GM19240 (cell line): ENCODE data around the gene BARHL2.

Source experiments
- DNase-seq: peaks from one replicate; pipeline ENCODE4 v3.0.0; 2011; ENCODE audit warnings: low spot score; ENCODE audit not compliant: insufficient read length

Gene BARHL2

GRCh38 chr1:90724926-90725656, 8.0 kb upstream of the BARHL2 start:
- DNase-seq, result no peak

GRCh38 chr1:90724361-90724760, 7.3 kb upstream of the BARHL2 start:
- DNase-seq, result no peak

GRCh38 chr1:90723590-90724108, 6.5 kb upstream of the BARHL2 start:
- DNase-seq, result no peak

GRCh38 chr1:90722874-90723589, 5.9 kb upstream of the BARHL2 start:
- no peak for DNase-seq

- DNase-seq, result peak; percentile 71
Measured at GRCh38 chr1:90721210-90722194, 4.4 kb upstream of the BARHL2 start.

- DNase-seq, result no peak
Measured at GRCh38 chr1:90720145-90720636, 3.1 kb upstream of the BARHL2 start.

GRCh38 chr1:90719330-90720144, 2.4 kb upstream of the BARHL2 start:
- DNase-seq, result no peak

- no peak for DNase-seq
Measured at GRCh38 chr1:90718411-90719329, 1.6 kb upstream of the BARHL2 start.

- DNase-seq, result no peak
Measured at GRCh38 chr1:90717665-90718410, 736 bp upstream of the BARHL2 start.

- no peak for DNase-seq
Measured at GRCh38 chr1:90717356-90717664, 208 bp upstream of the BARHL2 start.

GRCh38 chr1:90716243-90716551, 905 bp downstream of the BARHL2 start:
- no peak for DNase-seq

GRCh38 chr1:90715309-90715708, 1.8 kb downstream of the BARHL2 start:
- DNase-seq, result no peak

- no peak for DNase-seq
Measured at GRCh38 chr1:90714521-90714951, 2.6 kb downstream of the BARHL2 start.

GRCh38 chr1:90713741-90714509, 3.2 kb downstream of the BARHL2 start:
- DNase-seq, result no peak

GRCh38 chr1:90712915-90713730, 4.0 kb downstream of the BARHL2 start:
- no peak for DNase-seq

- no peak for DNase-seq
Measured at GRCh38 chr1:90712153-90712856, 4.8 kb downstream of the BARHL2 start.

- DNase-seq, result no peak
Measured at GRCh38 chr1:90711696-90712095, 5.4 kb downstream of the BARHL2 start.
